Measurements from ENCODE around the gene CAVIN4.

DNA sequence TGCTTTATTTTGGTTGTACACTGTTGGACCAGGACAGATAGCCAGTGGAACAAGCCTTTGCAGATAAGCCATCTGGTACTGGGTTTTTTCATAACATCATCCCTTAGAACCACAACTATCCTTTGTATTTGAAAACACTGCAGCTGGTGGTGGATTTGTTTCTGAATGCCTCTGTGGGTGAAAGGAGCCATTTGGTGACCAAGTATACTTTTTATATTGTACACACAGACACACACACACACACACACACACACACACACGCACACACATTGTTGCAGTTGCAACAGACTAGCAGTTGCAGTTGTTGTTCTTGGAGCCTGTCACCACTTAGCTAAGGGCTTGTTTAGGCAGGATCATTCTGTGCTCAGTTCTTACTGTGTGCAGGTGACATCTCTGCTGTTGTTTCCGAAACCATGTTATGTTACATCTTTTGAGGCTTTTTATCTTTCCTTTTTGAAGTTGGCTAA, 22.9 kb upstream of the CAVIN4 start:
- TF ChIP-seq CTCF (IDR thresholded peaks at IDR 0.05; ENCODE audit: low read length) (no peak), EZH2 (optimal IDR thresholded peaks at IDR 0.05; ENCODE audit: low read depth, low read length) (no peak), EZH2phosphoT487 (IDR thresholded peaks at IDR 0.05; ENCODE audit: low read length) (no peak)

All from MM.1S (cell line).